Measurements from ENCODE around the gene SMIM28.

SMIM28 gene

DNA sequence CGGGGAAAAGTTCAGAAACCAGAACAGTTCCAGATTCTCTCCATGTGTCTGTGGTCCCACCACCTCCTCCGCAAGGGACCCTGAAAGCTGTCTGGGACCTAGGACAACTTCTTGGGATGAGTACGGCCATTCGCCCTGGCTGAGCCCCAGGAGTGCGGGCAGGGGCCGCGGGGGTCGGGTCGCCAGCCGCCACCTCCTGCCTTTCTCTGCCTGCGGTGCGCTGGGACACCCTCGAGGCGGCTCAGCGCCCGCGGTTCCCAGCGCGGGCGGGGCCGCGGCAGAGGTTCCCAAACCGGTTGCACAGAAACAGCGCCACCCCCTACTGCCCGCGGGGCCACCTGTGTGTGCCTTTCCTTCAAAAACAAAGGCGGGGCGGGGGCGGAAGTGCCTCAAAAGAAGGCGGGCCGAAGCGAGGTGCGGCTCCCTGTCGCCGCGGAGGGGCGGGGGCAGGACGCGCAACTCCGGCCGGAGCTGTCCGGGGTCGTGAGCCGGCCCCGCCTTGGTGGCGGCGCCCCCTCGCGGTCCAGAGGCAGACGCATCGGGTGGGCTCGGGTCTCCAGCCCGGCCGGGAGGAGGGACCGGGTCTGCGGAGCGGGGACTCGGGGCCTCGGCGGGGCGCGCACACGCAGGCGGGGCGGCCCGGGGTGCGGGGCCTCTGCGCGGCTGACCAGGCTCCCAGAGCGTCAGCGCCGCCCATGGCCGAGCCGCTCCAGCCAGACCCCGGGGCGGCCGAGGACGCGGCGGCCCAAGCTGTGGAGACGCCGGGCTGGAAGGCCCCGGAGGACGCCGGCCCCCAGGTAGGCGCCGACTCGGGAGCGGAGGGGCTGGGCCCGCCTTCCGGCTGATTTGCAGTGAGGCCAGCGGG lies 26.3 kb downstream of the SMIM28 start, which contains the start of gene HEBP2 (continued):
- TF ChIP-seq, protein P1, sequence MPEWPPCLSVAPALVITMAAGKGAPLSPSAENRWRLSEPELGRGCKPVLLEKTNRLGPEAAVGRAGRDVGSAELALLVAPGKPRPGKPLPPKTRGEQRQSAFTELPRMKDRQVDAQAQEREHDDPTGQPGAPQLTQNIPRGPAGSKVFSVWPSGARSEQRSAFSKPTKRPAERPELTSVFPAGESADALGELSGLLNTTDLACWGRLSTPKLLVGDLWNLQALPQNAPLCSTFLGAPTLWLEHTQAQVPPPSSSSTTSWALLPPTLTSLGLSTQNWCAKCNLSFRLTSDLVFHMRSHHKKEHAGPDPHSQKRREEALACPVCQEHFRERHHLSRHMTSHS (tag by site-specific recombination; IDR thresholded peaks at IDR 0.05): no peak
- peak; percentile 47; the same call in 1 of the 2 replicates for TF ChIP-seq OSR2 (tag by site-specific recombination; IDR thresholded peaks at IDR 0.05)
- TF ChIP-seq ZNF433 (tag by site-specific recombination; IDR thresholded peaks at IDR 0.05; ENCODE audit: low read depth): no peak
- TF ChIP-seq ZBTB1 (tag by site-specific recombination; IDR thresholded peaks at IDR 0.05): no peak
- 0 out of 2 replicates have a peak, but pooled peaks have one; percentile 54 for TF ChIP-seq ZNF843 (tag by site-specific recombination; IDR thresholded peaks at IDR 0.05)
- no peak for TF ChIP-seq ZNF514 (tag by site-specific recombination; IDR thresholded peaks at IDR 0.05)
- TF ChIP-seq GFI1B (tag by site-specific recombination; IDR thresholded peaks at IDR 0.05): no peak
- TF ChIP-seq ZNF529 (tag by site-specific recombination; IDR thresholded peaks at IDR 0.05; ENCODE audit: insufficient replicate concordance): no peak
- TF ChIP-seq, protein P2, sequence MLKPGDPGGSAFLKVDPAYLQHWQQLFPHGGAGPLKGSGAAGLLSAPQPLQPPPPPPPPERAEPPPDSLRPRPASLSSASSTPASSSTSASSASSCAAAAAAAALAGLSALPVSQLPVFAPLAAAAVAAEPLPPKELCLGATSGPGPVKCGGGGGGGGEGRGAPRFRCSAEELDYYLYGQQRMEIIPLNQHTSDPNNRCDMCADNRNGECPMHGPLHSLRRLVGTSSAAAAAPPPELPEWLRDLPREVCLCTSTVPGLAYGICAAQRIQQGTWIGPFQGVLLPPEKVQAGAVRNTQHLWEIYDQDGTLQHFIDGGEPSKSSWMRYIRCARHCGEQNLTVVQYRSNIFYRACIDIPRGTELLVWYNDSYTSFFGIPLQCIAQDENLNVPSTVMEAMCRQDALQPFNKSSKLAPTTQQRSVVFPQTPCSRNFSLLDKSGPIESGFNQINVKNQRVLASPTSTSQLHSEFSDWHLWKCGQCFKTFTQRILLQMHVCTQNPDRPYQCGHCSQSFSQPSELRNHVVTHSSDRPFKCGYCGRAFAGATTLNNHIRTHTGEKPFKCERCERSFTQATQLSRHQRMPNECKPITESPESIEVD (tag by site-specific recombination; IDR thresholded peaks at IDR 0.05): no peak
- no peak; the same call in 1 of the 2 replicates for TF ChIP-seq TCF7L2 (IDR thresholded peaks at IDR 0.05; ENCODE audit: borderline replicate concordance, low read depth, low read length)
- TF ChIP-seq, protein P3, sequence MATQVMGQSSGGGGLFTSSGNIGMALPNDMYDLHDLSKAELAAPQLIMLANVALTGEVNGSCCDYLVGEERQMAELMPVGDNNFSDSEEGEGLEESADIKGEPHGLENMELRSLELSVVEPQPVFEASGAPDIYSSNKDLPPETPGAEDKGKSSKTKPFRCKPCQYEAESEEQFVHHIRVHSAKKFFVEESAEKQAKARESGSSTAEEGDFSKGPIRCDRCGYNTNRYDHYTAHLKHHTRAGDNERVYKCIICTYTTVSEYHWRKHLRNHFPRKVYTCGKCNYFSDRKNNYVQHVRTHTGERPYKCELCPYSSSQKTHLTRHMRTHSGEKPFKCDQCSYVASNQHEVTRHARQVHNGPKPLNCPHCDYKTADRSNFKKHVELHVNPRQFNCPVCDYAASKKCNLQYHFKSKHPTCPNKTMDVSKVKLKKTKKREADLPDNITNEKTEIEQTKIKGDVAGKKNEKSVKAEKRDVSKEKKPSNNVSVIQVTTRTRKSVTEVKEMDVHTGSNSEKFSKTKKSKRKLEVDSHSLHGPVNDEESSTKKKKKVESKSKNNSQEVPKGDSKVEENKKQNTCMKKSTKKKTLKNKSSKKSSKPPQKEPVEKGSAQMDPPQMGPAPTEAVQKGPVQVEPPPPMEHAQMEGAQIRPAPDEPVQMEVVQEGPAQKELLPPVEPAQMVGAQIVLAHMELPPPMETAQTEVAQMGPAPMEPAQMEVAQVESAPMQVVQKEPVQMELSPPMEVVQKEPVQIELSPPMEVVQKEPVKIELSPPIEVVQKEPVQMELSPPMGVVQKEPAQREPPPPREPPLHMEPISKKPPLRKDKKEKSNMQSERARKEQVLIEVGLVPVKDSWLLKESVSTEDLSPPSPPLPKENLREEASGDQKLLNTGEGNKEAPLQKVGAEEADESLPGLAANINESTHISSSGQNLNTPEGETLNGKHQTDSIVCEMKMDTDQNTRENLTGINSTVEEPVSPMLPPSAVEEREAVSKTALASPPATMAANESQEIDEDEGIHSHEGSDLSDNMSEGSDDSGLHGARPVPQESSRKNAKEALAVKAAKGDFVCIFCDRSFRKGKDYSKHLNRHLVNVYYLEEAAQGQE (tag by site-specific recombination; IDR thresholded peaks at IDR 0.05): peak; percentile 85
- TF ChIP-seq ZNF549 (tag by site-specific recombination; IDR thresholded peaks at IDR 0.05): no peak
- TF ChIP-seq ZFP69B (tag by site-specific recombination; IDR thresholded peaks at IDR 0.05): 0 out of 2 replicates have a peak, but pooled peaks have one; percentile 38
- TF ChIP-seq, protein P4, sequence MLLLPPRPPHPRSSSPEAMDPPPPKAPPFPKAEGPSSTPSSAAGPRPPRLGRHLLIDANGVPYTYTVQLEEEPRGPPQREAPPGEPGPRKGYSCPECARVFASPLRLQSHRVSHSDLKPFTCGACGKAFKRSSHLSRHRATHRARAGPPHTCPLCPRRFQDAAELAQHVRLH (tag by site-specific recombination; IDR thresholded peaks at IDR 0.05): 0 out of 2 replicates have a peak, but pooled peaks have one; percentile 10
- TF ChIP-seq ZNF548 (tag by site-specific recombination; IDR thresholded peaks at IDR 0.05): no peak
- TF ChIP-seq ZNF132 (tag by site-specific recombination; IDR thresholded peaks at IDR 0.05; ENCODE audit: borderline replicate concordance): no peak
- TF ChIP-seq, protein P5, sequence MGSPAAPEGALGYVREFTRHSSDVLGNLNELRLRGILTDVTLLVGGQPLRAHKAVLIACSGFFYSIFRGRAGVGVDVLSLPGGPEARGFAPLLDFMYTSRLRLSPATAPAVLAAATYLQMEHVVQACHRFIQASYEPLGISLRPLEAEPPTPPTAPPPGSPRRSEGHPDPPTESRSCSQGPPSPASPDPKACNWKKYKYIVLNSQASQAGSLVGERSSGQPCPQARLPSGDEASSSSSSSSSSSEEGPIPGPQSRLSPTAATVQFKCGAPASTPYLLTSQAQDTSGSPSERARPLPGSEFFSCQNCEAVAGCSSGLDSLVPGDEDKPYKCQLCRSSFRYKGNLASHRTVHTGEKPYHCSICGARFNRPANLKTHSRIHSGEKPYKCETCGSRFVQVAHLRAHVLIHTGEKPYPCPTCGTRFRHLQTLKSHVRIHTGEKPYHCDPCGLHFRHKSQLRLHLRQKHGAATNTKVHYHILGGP (tag by site-specific recombination; IDR thresholded peaks at IDR 0.05): no peak
- no peak for TF ChIP-seq OVOL3 (tag by site-specific recombination; IDR thresholded peaks at IDR 0.05)
- no peak for TF ChIP-seq ZNF416 (tag by site-specific recombination; IDR thresholded peaks at IDR 0.05)
- TF ChIP-seq, protein P6, sequence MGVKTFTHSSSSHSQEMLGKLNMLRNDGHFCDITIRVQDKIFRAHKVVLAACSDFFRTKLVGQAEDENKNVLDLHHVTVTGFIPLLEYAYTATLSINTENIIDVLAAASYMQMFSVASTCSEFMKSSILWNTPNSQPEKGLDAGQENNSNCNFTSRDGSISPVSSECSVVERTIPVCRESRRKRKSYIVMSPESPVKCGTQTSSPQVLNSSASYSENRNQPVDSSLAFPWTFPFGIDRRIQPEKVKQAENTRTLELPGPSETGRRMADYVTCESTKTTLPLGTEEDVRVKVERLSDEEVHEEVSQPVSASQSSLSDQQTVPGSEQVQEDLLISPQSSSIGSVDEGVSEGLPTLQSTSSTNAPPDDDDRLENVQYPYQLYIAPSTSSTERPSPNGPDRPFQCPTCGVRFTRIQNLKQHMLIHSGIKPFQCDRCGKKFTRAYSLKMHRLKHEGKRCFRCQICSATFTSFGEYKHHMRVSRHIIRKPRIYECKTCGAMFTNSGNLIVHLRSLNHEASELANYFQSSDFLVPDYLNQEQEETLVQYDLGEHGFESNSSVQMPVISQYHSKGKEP (tag by site-specific recombination; IDR thresholded peaks at IDR 0.05): no peak
- TF ChIP-seq ZNF768 (tag by site-specific recombination; IDR thresholded peaks at IDR 0.05): no peak
- TF ChIP-seq, protein P7, sequence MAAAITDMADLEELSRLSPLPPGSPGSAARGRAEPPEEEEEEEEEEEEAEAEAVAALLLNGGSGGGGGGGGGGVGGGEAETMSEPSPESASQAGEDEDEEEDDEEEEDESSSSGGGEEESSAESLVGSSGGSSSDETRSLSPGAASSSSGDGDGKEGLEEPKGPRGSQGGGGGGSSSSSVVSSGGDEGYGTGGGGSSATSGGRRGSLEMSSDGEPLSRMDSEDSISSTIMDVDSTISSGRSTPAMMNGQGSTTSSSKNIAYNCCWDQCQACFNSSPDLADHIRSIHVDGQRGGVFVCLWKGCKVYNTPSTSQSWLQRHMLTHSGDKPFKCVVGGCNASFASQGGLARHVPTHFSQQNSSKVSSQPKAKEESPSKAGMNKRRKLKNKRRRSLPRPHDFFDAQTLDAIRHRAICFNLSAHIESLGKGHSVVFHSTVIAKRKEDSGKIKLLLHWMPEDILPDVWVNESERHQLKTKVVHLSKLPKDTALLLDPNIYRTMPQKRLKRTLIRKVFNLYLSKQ (tag by site-specific recombination; IDR thresholded peaks at IDR 0.05; ENCODE audit: borderline replicate concordance): no peak
- no peak for TF ChIP-seq ZNF76 (tag by site-specific recombination; IDR thresholded peaks at IDR 0.05; ENCODE audit: borderline replicate concordance, low read depth)
- TF ChIP-seq ZNF624 (tag by site-specific recombination; IDR thresholded peaks at IDR 0.05): no peak
- TF ChIP-seq REPIN1 (tag by site-specific recombination; IDR thresholded peaks at IDR 0.05; ENCODE audit: low read depth): no peak
- TF ChIP-seq ZNF48 (tag by site-specific recombination; IDR thresholded peaks at IDR 0.05): no peak
- no peak for TF ChIP-seq ZSCAN16 (tag by site-specific recombination; IDR thresholded peaks at IDR 0.05)

All from HEK293 (cell line).